H9 (cell line): ENCODE results near the gene NACC1. TPM values are rescaled to one million over a fixed set of nuclear protein-coding genes. Genes with fewer than 3 reads are reported as not detected.

ENCODE experiments used
- DNase-seq: peaks from one replicate; pipeline ENCODE4 v3.0.0-alpha.2; 2017
- H2AFZ ChIP-seq: one replicate; pipeline ENCODE4 v1.6.1; 2013; ENCODE audit warnings: mild to moderate bottlenecking, low read length, control low read depth, moderate library complexity
- H2AK5ac ChIP-seq: 2 replicates; pipeline ENCODE4 v1.6.1; 2013; ENCODE audit warnings: low read length, control low read depth, mixed read lengths; ENCODE audit not compliant: insufficient read length
- H2BK120ac ChIP-seq: one replicate; pipeline ENCODE4 v1.6.1; 2013; ENCODE audit warnings: low read depth, mild to moderate bottlenecking, low read length, control low read depth, inconsistent platforms; ENCODE audit not compliant: poor library complexity, severe bottlenecking
- H2BK12ac ChIP-seq: 2 replicates; pipeline ENCODE4 v1.6.1; 2013; ENCODE audit warnings: low read length, control low read depth, mixed read lengths, low read depth; ENCODE audit not compliant: insufficient read length
- H2BK15ac ChIP-seq: 2 replicates; pipeline ENCODE4 v1.6.1; 2013; ENCODE audit warnings: low read depth, low read length, control low read depth
- H2BK20ac ChIP-seq: one replicate; pipeline ENCODE4 v1.6.1; 2013; ENCODE audit warnings: low read depth, mild to moderate bottlenecking, low read length, control low read depth, inconsistent platforms; ENCODE audit not compliant: poor library complexity, severe bottlenecking
- H2BK5ac ChIP-seq: 2 replicates; pipeline ENCODE4 v1.6.1; 2013; ENCODE audit warnings: low read length, control low read depth, mixed read lengths; ENCODE audit not compliant: insufficient read length
- H3K14ac ChIP-seq: 2 replicates; pipeline ENCODE4 v1.6.1; 2013; ENCODE audit warnings: low read length, control low read depth; ENCODE audit not compliant: insufficient read depth
- H3K18ac ChIP-seq: 2 replicates; pipeline ENCODE4 v1.6.1; 2013; ENCODE audit warnings: low read depth, mild to moderate bottlenecking, mixed read lengths, low read length, control low read depth; ENCODE audit not compliant: insufficient read length
- H3K23ac ChIP-seq: 2 replicates; pipeline ENCODE4 v1.6.1; 2013; ENCODE audit warnings: low read length, control low read depth, mixed read lengths, low read depth; ENCODE audit not compliant: insufficient read length
- H3K23me2 ChIP-seq: 2 replicates; pipeline ENCODE4 v1.6.1; 2013; ENCODE audit warnings: low read depth, mild to moderate bottlenecking, mixed read lengths, low read length, control low read depth; ENCODE audit not compliant: insufficient read length, poor library complexity, severe bottlenecking
- H3K27ac ChIP-seq: 2 replicates; pipeline ENCODE4 v1.5.1; 2013; ENCODE audit warnings: low read length, control low read depth, mixed read lengths, low read depth; ENCODE audit not compliant: insufficient read length
- H3K27me3 ChIP-seq: 2 replicates; pipeline ENCODE4 v1.6.1; 2013; ENCODE audit warnings: low read length, control low read depth, inconsistent platforms; ENCODE audit not compliant: insufficient read depth
- H3K4ac ChIP-seq: 2 replicates; pipeline ENCODE4 v1.6.1; 2013; ENCODE audit warnings: low read depth, mild to moderate bottlenecking, control low read depth, inconsistent platforms, low read length, moderate library complexity
- H3K4me1 ChIP-seq: 2 replicates; pipeline ENCODE4 v1.6.1; 2013; ENCODE audit warnings: low read length, control low read depth, inconsistent platforms; ENCODE audit not compliant: insufficient read depth
- H3K4me2 ChIP-seq: 2 replicates; pipeline ENCODE4 v1.6.1; 2013; ENCODE audit warnings: low read length, control low read depth, mixed read lengths; ENCODE audit not compliant: insufficient read length, insufficient read depth
- H3K56ac ChIP-seq: 2 replicates; pipeline ENCODE4 v1.6.1; 2013; ENCODE audit warnings: low read depth, mild to moderate bottlenecking, mixed read lengths, low read length, control low read depth; ENCODE audit not compliant: insufficient read length
- H3K79me1 ChIP-seq: 2 replicates; pipeline ENCODE4 v1.6.1; 2013; ENCODE audit warnings: low read depth, mild to moderate bottlenecking, moderate library complexity, low read length, control low read depth, inconsistent platforms; ENCODE audit not compliant: insufficient read depth, poor library complexity, severe bottlenecking
- H3K79me2 ChIP-seq: 2 replicates; pipeline ENCODE4 v1.6.1; 2013; ENCODE audit warnings: low read length, control low read depth, inconsistent platforms; ENCODE audit not compliant: insufficient read depth
- H3K9ac ChIP-seq: 2 replicates; pipeline ENCODE4 v1.6.1; 2013; ENCODE audit warnings: low read length, control low read depth, mixed read lengths; ENCODE audit not compliant: insufficient read length; ENCODE audit errors: extremely low read depth
- H3K9me3 ChIP-seq: one replicate; pipeline ENCODE4 v1.6.1; 2013; ENCODE audit warnings: low read depth, low read length, inconsistent platforms; ENCODE audit not compliant: control insufficient read depth
- H3T11ph ChIP-seq: one replicate; pipeline ENCODE4 v1.6.1; 2013; ENCODE audit warnings: mild to moderate bottlenecking, low read length, control low read depth, inconsistent platforms
- H4K20me1 ChIP-seq: one replicate; pipeline ENCODE4 v1.6.1; 2013; ENCODE audit not compliant: control insufficient read depth, insufficient read length, insufficient read depth
- H4K5ac ChIP-seq: 2 replicates; pipeline ENCODE4 v1.6.1; 2013; ENCODE audit warnings: low read depth, mild to moderate bottlenecking, mixed read lengths, low read length, control low read depth; ENCODE audit not compliant: insufficient read length
- H4K8ac ChIP-seq: replicated peaks from 2 replicates; pipeline ENCODE4 v1.6.1; 2013; ENCODE audit warnings: low read length, control low read depth, mixed read lengths, low read depth; ENCODE audit not compliant: insufficient read length
- H4K91ac ChIP-seq: 2 replicates; pipeline ENCODE4 v1.6.1; 2013; ENCODE audit warnings: low read depth, mild to moderate bottlenecking, moderate library complexity, mixed read lengths, low read length, control low read depth; ENCODE audit not compliant: insufficient read length
- H3K27ac Mint-ChIP-seq, 3 experiments: 2 replicates in 2 of 3; 3 replicates in 1 of 3; pipeline ENCODE4 v1.8.0; 2020 to 2021; ENCODE audit warnings: mixed read lengths in 3 of 3, mild to moderate bottlenecking in 1 of 3, moderate library complexity in 1 of 3
- H3K27me3 Mint-ChIP-seq: 2 replicates; pipeline ENCODE4 v1.8.0; 2021; ENCODE audit warnings: low read depth, mild to moderate bottlenecking, moderate library complexity, mixed read lengths
- H3K36me3 Mint-ChIP-seq, 3 experiments: 2 replicates in 2 of 3; 3 replicates in 1 of 3; pipeline ENCODE4 v1.8.0; 2020 to 2021; ENCODE audit warnings: low read depth in 3 of 3, mixed read lengths in 3 of 3; ENCODE audit not compliant: insufficient read depth in 1 of 3
- H3K4me1 Mint-ChIP-seq, 2 experiments: 2 replicates each; pipeline ENCODE4 v1.8.0; 2020; ENCODE audit warnings: mixed read lengths in 2 of 2
- H3K4me3 Mint-ChIP-seq, 2 experiments: 2 replicates in 1 of 2; 3 replicates in 1 of 2; pipeline ENCODE4 v1.8.0; 2020 to 2021; ENCODE audit warnings: mild to moderate bottlenecking in 2 of 2, mixed read lengths in 2 of 2, moderate library complexity in 1 of 2
- H3K9me3 Mint-ChIP-seq, 2 experiments: 2 replicates in 1 of 2; 3 replicates in 1 of 2; pipeline ENCODE4 v1.8.0; 2020; ENCODE audit warnings: mild to moderate bottlenecking in 2 of 2, mixed read lengths in 2 of 2, moderate library complexity in 1 of 2
- CTCF ChIP-seq: fragments of 200-600 bp; sonication (generic); conservative IDR thresholded peaks from 3 replicates; pipeline ENCODE4 v1.8.0; 2021; ENCODE audit warnings: antibody characterized with exemption, mild to moderate bottlenecking
- WGBS: extraction: QIAGEN DNeasy Blood & Tissue Kit; methylation state at CpG from one replicate; pipeline ENCODE4 v1.1.7; 2013; ENCODE audit warnings: missing lambda C conversion rate, low lambda C conversion rate, mixed read lengths; ENCODE audit not compliant: insufficient read length; ENCODE audit errors: extremely low coverage; 5-methylcytosine and 5-hydroxymethylcytosine counted together
- total RNA-seq: library from RNA; stranded (reverse); gene quantifications from 2 replicates; pipeline ENCODE4 v1.2.1, GENCODE V29; 2021

NACC1 gene
- total RNA-seq, 1 experiment from 2014 or later: 198 TPM

GRCh38 chr19:13152974-13153568 is 35.0 kb downstream of the NACC1 start:
- Histone ChIP-seq H4K5ac (no peak overlapping the region), H3K9me3 (no peaks in the 10 kb centered on the region), H3K79me2 (peaks cover 17% of the 10 kb centered on the region; the same call in 1 of the 2 replicates), H3K79me1 (no peaks in the 10 kb centered on the region), H2BK12ac (no peak overlapping the region), H3K4me1 (no peaks in the 10 kb centered on the region; the same call in 1 of the 2 replicates), H3K23me2 (peaks cover 22% of the 10 kb centered on the region), H3K4ac (no peak overlapping the region), H3T11ph (no peak overlapping the region), H2AFZ (no peak overlapping the region), H3K56ac (no peak overlapping the region), H3K27ac (no peak overlapping the region), H2BK15ac (no peak overlapping the region), H4K91ac (no peak overlapping the region), H3K27me3 (no peaks in the 10 kb centered on the region), H2BK20ac (no peak overlapping the region), H2BK5ac (no peak overlapping the region), H2BK120ac (peak overlapping the region; percentile 55), H3K4me2 (peak overlapping the region; percentile 78), H4K20me1 (no peaks in the 10 kb centered on the region), H3K23ac (no peak overlapping the region), H3K18ac (peak overlapping the region; percentile 97), H3K14ac (peak overlapping the region; percentile 97), H2AK5ac (no peak overlapping the region), H3K9ac (peak overlapping the region; percentile 97), H4K8ac (no peak overlapping the region)
- TF ChIP-seq CTCF: 0 out of 3 replicates have a peak, but pooled peaks have one; percentile 14
- peak; percentile 96 for DNase-seq
- Mint-ChIP-seq H3K36me3 (peaks cover 14 to 21% (median 18%) of the 10 kb centered on the region in 3 experiments), H3K4me1 (peaks cover 23 to 28% of the 10 kb centered on the region in 2 experiments), H3K27ac (peak overlapping the region; percentile 98 to 100 (median 99)), H3K27me3 (peaks cover 12% of the 10 kb centered on the region), H3K9me3 (peaks cover 8 to 9% of the 10 kb centered on the region in 2 experiments; a peak in 3 of 5 replicates), H3K4me3 (peak overlapping the region; percentile 96 to 97)
- no CpG with 5 or more reads among the region's 59 CpGs for WGBS
